Stimulated activated CD4-positive, alpha-beta T cell treated with anti-CD3 and anti-CD28 coated beads, Interleukin-2, amount 100 ng/mL, for 24 hours (primary cell): ENCODE results near the gene MIER3.
"Not testable (repeated sequence)": the region's sequence is repeated elsewhere in the genome, so short reads cannot be mapped to it uniquely, and the experiment has no call there.

Source experiments
- DNase-seq, 2 donors: peaks; one replicate each; pipeline ENCODE4 v3.0.0-alpha.2; 2020

The MIER3 gene, protein sequence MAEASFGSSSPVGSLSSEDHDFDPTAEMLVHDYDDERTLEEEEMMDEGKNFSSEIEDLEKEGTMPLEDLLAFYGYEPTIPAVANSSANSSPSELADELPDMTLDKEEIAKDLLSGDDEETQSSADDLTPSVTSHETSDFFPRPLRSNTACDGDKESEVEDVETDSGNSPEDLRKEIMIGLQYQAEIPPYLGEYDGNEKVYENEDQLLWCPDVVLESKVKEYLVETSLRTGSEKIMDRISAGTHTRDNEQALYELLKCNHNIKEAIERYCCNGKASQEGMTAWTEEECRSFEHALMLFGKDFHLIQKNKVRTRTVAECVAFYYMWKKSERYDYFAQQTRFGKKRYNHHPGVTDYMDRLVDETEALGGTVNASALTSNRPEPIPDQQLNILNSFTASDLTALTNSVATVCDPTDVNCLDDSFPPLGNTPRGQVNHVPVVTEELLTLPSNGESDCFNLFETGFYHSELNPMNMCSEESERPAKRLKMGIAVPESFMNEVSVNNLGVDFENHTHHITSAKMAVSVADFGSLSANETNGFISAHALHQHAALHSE

DNA sequence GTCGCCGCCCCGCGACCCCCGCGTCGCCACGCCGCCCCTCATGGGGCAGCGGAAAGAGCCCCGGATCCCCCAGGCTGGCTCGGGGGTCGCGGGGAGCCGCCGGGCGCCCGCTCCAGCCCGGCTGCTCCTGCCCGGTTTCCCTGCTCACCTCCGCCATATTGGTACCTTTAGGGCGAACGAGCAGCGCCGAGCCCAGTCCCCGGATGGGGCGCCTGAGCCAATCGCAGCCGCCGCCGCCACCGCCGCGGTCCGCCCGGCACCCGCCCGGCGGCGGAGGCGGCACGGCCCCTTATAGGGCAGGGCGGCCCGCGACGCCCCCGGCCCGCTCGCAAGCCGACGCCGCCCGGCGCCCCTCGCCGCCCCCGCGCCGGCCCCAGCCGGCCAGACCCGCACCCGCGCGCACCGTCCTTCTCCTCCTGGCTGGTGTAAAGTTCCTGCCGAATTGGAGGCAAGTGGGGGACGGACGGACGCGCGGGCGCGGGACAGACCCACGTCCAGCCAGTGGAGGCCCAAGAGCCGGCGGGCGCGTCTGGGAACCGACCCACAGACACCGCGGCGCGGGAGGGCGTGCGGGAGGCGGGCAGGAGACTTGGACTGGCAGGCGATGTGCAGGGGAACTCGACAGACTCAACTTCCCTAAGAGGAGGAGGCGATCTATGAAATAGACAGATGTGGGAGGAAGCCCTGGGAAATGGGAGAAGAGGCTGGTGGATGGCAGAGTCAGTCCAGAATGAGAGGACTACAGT is at the start of gene MIER3:
Gene MIER3 (minus strand): TSS at position 178 of the 746 bp plus-strand sequence. CDS start 21 bp downstream, at position 157.
- DNase-seq: peak; percentile 81 to 83

GRCh38 chr5:56995596-56995995 is 43.7 kb upstream of the MIER3 start:
- no peak for DNase-seq

DNA sequence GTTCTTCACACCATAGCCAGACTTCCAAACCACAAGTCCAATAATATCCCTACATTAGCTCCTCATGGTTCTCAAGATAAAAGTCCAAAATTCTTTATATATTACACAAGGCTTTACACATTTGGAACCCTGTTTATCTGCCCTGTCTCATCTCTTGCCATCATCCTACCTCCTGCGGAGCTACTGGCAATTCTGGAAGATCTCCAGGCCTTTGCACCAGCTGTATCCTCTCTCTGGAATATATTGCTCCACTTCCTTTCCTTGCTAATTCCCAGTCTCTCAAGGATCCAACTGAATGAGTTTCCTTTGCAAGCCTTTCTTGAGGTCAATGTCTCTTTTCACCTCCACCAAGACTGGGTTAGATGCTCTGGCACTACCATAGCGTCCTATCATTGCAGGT is 41.3 kb upstream of the MIER3 start:
- no peak for DNase-seq

GRCh38 chr5:56989676-56990075 is 37.8 kb upstream of the MIER3 start:
- DNase-seq: no peak

GRCh38 chr5:56988490-56988889 is 36.6 kb upstream of the MIER3 start:
- no peak for DNase-seq

DNA sequence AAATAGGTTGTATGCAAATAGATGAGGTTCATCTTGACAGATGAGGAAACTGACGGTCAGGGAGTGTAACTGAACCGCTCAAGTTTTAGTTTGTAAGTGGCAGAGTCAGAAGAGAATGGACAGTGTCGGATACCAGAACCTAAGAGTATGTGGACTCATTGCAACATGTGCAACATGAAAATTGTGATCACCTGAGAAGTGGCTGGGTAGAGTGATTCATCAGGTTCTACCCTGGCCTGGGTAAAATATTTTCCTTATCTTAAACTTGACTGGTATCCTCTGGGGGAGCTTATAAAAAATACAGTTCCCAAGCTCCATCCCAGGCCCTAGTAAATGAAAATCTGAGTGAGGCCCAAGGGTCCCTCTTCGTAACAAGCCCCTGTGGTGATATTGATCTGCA is 35.2 kb upstream of the MIER3 start:
- no peak for DNase-seq

DNA sequence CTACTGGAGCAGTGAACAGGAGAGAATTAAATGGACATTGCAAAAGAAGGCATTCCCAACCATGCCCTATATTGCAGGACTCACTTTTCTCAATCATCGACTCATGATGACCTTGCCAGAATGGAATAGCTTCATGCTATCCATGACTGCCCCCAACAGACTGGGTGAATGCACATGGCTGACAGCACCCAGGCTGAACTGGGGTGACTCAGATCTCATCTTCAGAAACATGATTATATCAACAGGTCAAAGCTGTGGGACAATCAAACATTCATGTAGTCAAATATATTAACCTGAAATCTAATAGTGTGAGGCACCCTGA is 34.7 kb upstream of the MIER3 start:
- no peak for DNase-seq

DNA sequence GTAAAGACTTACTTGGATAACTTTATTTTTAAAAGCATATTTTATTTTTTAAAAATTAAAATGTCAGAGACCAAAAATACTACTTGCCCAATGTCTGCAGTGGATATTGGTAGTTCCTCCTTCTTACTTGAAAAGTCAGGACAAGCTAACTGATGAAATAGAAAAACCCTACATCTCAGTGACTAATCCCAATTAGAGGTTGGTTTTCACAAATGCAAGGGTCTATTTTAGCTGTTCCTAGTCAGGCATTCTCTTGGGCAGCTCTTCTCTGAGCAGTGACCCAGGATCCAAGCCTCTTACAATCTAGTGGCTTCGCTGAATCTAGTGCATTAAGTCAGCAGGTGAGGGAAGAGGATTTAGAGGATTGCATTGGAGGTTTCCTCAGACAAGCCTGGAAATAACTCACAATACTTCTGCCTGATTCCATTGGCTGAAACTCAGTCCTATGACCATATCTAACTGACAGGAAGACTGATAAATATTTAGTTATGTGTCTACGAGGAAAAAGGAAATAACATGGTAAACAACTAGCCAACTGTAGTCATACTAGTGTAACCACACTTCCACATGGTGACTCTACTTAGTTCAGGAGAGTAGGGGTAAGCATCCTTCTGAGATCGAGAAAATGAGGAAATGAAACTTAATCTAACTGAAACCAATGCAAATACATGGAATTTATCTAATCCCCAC is 34.2 kb upstream of the MIER3 start:
- DNase-seq: no peak

GRCh38 chr5:56984445-56984844 is 32.5 kb upstream of the MIER3 start:
- no peak for DNase-seq

- no peak for DNase-seq
Observed at GRCh38 chr5:56983593-56984361, 31.9 kb upstream of the MIER3 start.

DNA sequence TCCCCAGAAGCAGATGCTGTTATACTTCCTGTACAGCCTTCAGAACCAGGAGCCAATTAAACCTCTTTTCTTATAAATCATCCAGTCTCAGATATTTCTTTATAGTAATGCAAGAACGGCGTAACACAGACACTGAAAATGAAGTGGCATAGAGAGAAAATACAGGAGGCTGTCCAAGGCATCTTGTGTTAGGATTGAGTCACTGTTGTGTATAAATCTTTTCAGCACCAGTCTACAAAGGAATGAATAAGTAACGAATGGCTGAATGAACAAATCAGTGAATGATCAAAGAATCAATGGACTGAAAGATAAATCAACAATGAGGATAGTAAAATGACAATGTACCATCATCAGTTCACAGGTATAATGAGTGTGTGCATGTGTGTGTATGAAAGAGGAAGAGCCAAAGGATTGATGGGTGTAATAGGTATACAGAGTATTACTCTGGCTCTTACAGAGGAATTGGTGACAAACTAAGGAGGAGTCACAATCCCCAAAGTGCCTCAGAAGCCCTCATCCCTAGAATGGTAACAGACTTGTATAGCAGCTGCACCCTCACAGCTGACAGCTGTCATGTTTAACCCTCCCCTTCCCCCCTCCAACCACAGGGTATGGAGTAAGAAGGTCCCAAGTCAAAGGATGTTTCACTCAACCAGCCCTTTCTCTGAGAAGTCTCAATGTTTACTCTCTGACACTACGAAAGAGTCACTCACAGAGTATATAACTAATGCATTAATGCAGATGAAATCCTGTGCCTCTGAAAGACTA is 29.8 kb upstream of the MIER3 start:
- no peak for DNase-seq

- no peak for DNase-seq
Observed at GRCh38 chr5:56979968-56980367, 28.0 kb upstream of the MIER3 start.

- DNase-seq: not testable (repeated sequence)
Observed at GRCh38 chr5:56979526-56979925, 27.6 kb upstream of the MIER3 start.

GRCh38 chr5:56977822-56978221 is 25.9 kb upstream of the MIER3 start:
- no peak for DNase-seq

GRCh38 chr5:56977021-56977420 is 25.1 kb upstream of the MIER3 start:
- DNase-seq: no peak

- no peak for DNase-seq
Observed at GRCh38 chr5:56974241-56974640, 22.3 kb upstream of the MIER3 start.

- no peak for DNase-seq
Observed at GRCh38 chr5:56973473-56973872, 21.6 kb upstream of the MIER3 start.

GRCh38 chr5:56971275-56971674 is 19.4 kb upstream of the MIER3 start:
- DNase-seq: no peak

DNA sequence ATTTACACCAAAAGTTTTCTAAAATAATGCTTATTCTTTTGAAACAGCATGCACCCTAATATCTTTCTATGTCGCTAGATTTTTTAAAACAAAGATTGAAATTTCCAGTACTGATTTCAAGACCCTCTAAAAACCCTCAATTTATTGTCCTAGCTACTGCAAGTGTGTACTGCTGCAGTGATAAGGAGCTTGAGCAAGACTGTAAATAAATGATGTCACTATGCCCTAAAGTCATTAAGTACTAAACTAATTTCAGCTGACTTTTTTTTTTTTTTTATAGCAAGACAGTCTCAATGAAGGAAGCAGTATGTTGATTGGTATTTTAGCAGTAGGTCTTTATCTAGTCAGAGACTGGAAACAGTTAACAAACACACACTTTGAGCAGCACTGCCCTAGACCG is 12.2 kb upstream of the MIER3 start:
- DNase-seq: no peak

GRCh38 chr5:56963246-56963645 is 11.3 kb upstream of the MIER3 start:
- no peak for DNase-seq

DNA sequence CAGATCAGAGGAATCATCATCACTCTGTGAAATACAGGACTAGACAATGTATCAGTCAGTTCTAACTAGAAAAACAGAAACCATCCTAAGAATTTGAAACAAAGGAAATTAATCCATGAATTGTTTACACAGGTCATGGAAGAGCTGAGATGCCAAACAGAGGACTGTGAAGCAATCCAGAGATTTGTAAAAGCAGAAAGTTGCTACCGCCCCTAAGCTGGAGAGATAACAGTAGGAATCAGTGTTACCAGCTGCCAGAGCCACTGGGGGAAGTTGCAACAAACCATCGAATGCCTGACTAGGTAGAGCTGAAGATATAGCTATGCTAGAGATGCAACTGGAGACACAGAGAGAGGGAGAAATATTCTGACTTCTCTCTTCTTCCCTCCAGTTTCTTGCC is 10.4 kb upstream of the MIER3 start:
- no peak for DNase-seq

DNA sequence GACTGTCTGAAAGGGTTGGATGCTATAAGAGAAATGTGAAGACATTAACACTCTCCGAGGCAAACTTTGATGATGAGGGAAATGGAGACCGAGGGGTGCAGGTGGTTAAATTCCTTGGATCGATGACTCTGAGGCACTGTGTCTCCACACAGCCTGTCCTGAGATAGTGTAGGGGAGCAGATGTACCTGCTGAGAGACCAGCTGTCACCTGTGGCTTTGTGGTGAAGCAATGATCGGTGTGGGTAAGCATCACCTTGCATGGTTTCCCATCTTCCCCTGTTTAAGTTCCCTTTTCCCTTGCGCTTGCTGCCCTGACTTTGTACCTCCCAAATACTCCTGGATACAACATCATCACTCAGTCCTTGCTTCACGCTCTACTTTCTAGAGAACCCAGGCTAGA is 9.8 kb upstream of the MIER3 start:
- no peak for DNase-seq
